Fibroblast of the conjunctiva (primary cell): ENCODE results near the gene DHRSX.
"Not testable (repeated sequence)": the region's sequence is repeated elsewhere in the genome, so short reads cannot be mapped to it uniquely, and the experiment has no call there.

ENCODE experiments used
- DNase-seq: peaks from one replicate; pipeline ENCODE4 v3.0.0-alpha.2; 2010; ENCODE audit warnings: low read depth

DHRSX gene

GRCh38 chrX:2261831-2262667 is 238.7 kb downstream of the DHRSX start:
- DNase-seq, result no peak

GRCh38 chrX:2252331-2253065 is 248.3 kb downstream of the DHRSX start:
- DNase-seq, result no peak

GRCh38 chrX:2251211-2251610 is 249.6 kb downstream of the DHRSX start:
- no peak for DNase-seq

GRCh38 chrX:2243913-2244460 is 256.8 kb downstream of the DHRSX start:
- no peak for DNase-seq

GRCh38 chrX:2242980-2243379 is 257.8 kb downstream of the DHRSX start:
- no peak for DNase-seq

GRCh38 chrX:2242326-2242725 is 258.4 kb downstream of the DHRSX start:
- no peak for DNase-seq

GRCh38 chrX:2241496-2241895 is 259.3 kb downstream of the DHRSX start:
- not testable (repeated sequence) for DNase-seq

GRCh38 chrX:2240761-2241160 is 260.0 kb downstream of the DHRSX start:
- DNase-seq, result not testable (repeated sequence)

- DNase-seq, result no peak
Observed at GRCh38 chrX:2237976-2238375, 262.8 kb downstream of the DHRSX start.

GRCh38 chrX:2231570-2232192 is 269.1 kb downstream of the DHRSX start:
- DNase-seq, result no peak

GRCh38 chrX:2230457-2230856 is 270.3 kb downstream of the DHRSX start:
- no peak for DNase-seq

GRCh38 chrX:2228536-2228935 is 272.2 kb downstream of the DHRSX start:
- DNase-seq, result no peak

- no peak for DNase-seq
Observed at GRCh38 chrX:2226906-2227656, 273.7 kb downstream of the DHRSX start.

- no peak for DNase-seq
Observed at GRCh38 chrX:2226182-2226581, 274.6 kb downstream of the DHRSX start.

GRCh38 chrX:2224597-2225235 is 276.1 kb downstream of the DHRSX start:
- no peak for DNase-seq

- DNase-seq, result no peak
Observed at GRCh38 chrX:2224161-2224560, 276.6 kb downstream of the DHRSX start.

GRCh38 chrX:2220829-2221567 is 279.8 kb downstream of the DHRSX start:
- no peak for DNase-seq

GRCh38 chrX:2220296-2220695 is 280.5 kb downstream of the DHRSX start:
- no peak for DNase-seq

GRCh38 chrX:2214138-2214823 is 286.5 kb downstream of the DHRSX start:
- not testable (repeated sequence) for DNase-seq

- DNase-seq, result not testable (repeated sequence)
Observed at GRCh38 chrX:2211667-2212066, 289.1 kb downstream of the DHRSX start.
